Kidney glomerular epithelial cell (primary cell): ENCODE data around the gene OR1A2.
"Not testable (repeated sequence)": the region's sequence is repeated elsewhere in the genome, so short reads cannot be mapped to it uniquely, and the experiment has no call there.

Source experiments
- DNase-seq: peaks from one replicate; lab custom pipeline; 2025; lab: John Stamatoyannopoulos, UW

Gene OR1A2

GRCh38 chr17:3197219-3197618 lies at the start of gene OR1A2:
Gene OR1A2 (plus strand): TSS chr17:3197519. CDS start chr17:3197519, 0 bp downstream.
- no peak for DNase-seq

GRCh38 chr17:3157218-3157617 lies 40.1 kb upstream of the OR1A2 start:
- no peak for DNase-seq

GRCh38 chr17:3167574-3167973 lies 29.7 kb upstream of the OR1A2 start:
- DNase-seq: no peak

GRCh38 chr17:3189961-3190360 lies 7.4 kb upstream of the OR1A2 start:
- DNase-seq: no peak

GRCh38 chr17:3207367-3207766 lies 10.0 kb downstream of the OR1A2 start, which contains the start of gene OR1A1:
Gene OR1A1 (plus strand): TSS chr17:3207667. CDS start chr17:3215621, 7,954 bp downstream.
- DNase-seq: no peak

GRCh38 chr17:3208484-3208883 lies 11.2 kb downstream of the OR1A2 start:
- DNase-seq: no peak

GRCh38 chr17:3213001-3213400 lies 15.7 kb downstream of the OR1A2 start:
- DNase-seq: no peak

- no peak for DNase-seq
These were observed 16.3 kb downstream of the OR1A2 start for GRCh38 chr17:3213587-3213986.

- DNase-seq: not testable (repeated sequence)
These were observed 22.7 kb downstream of the OR1A2 start for GRCh38 chr17:3219978-3220377.

GRCh38 chr17:3221850-3222249 lies 24.5 kb downstream of the OR1A2 start:
- DNase-seq: no peak

- no peak for DNase-seq
These were observed 25.2 kb downstream of the OR1A2 start for GRCh38 chr17:3222505-3222904.

GRCh38 chr17:3224721-3225352 lies 27.5 kb downstream of the OR1A2 start:
- DNase-seq: not testable (repeated sequence)

GRCh38 chr17:3232300-3232699 lies 35.0 kb downstream of the OR1A2 start:
- DNase-seq: not testable (repeated sequence)

- DNase-seq: not testable (repeated sequence)
These were observed 41.4 kb downstream of the OR1A2 start for GRCh38 chr17:3238685-3239084.

GRCh38 chr17:3241044-3241443 lies 43.7 kb downstream of the OR1A2 start:
- DNase-seq: not testable (repeated sequence)

GRCh38 chr17:3244841-3245240 lies 47.5 kb downstream of the OR1A2 start:
- not testable (repeated sequence) for DNase-seq
